Muscle of back (tissue), 11 donors: ENCODE results near the gene LRRC4C. TPM values are rescaled to one million over a fixed set of nuclear protein-coding genes. Genes with fewer than 3 reads are reported as not detected.
"Not testable (repeated sequence)": the region's sequence is repeated elsewhere in the genome, so short reads cannot be mapped to it uniquely, and the experiment has no call there.

Experiments used
- DNase-seq, 3 donors: peaks; one replicate each; pipeline versions ENCODE4 v3.0.0 to v3.0.0-alpha.2; 2013
- polyA plus RNA-seq, 10 donors: library from polyadenylated mRNA; unstranded; fragments of 120-200 nt; gene quantifications; one replicate each; pipeline ENCODE4 v1.2.1, GENCODE V29; 2013; ENCODE audit not compliant: insufficient read length in 10 of 10

The LRRC4C gene
- polyA plus RNA-seq, 10 donors: 1.8 to 5.4 (median 3.4) TPM

DNA sequence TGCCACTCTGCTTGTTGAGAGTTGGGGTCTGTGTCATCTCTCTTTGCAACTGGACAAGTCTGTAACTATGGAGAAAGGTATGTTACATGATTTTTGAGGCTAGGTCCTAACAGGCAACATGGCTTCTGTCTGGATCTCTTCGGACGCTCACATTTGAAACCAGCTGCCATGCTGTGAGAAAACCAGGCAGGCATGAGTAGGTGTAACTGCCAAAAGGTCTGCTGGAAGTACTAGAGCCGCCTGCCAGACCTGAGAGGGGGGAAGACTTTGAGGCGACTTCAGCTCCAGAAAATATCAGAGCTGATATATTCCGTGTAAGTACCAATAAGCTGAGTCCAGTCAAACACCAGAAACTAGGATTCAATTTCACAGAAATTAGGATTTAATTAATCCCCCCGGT lies 579.5 kb downstream of the LRRC4C start:
- no peak for DNase-seq

- no peak for DNase-seq
Measured at GRCh38 chr11:40877981-40878380, 581.5 kb downstream of the LRRC4C start.

DNA sequence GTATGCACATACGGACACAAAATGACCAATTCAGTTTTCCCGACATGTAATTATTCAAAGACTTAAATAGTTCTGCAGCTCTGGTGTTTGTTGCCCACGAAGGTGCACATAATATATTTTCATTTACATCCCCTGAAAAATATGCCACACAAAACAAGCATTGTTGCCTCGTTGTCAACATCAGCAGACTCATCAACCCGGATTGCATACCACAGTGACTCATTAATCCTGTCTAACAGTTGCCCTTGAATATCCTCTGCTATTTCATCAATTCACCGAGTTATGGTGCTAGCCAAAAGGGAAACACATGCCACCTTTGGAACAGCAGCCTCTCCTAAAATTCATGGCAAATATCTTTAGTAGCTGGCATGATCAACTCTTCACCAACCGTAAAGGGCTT lies 582.2 kb downstream of the LRRC4C start:
- no peak for DNase-seq

- peak; percentile 1 to 8 (median 8) for DNase-seq
Measured at GRCh38 chr11:40867991-40868632, 591.3 kb downstream of the LRRC4C start.

DNA sequence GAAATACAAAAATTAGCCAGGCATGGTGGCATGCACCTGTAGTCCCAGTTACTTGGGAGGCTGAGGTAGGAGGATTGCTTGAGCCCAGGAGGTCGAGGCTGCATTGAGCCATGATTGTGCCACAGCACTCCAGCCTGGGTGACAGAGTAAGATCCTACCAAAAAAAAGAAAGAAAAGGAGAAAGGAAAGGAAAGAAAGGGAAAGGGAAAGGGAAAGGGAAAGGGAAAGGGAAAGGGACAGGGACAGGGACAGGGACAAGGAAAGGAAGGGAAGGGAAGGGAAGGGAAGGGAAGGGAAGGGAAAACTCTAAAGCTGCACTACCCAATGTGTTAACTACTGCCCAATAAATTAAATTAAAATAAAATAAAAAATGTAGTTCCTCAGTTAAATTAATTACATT lies 601.7 kb downstream of the LRRC4C start:
- not testable (repeated sequence) for DNase-seq

GRCh38 chr11:40842750-40843339 lies 616.6 kb downstream of the LRRC4C start:
- no peak for DNase-seq

- DNase-seq: no peak
Measured at GRCh38 chr11:40841231-40841630, 618.2 kb downstream of the LRRC4C start.

- no peak for DNase-seq
Measured at GRCh38 chr11:40838181-40838683, 621.2 kb downstream of the LRRC4C start.

DNA sequence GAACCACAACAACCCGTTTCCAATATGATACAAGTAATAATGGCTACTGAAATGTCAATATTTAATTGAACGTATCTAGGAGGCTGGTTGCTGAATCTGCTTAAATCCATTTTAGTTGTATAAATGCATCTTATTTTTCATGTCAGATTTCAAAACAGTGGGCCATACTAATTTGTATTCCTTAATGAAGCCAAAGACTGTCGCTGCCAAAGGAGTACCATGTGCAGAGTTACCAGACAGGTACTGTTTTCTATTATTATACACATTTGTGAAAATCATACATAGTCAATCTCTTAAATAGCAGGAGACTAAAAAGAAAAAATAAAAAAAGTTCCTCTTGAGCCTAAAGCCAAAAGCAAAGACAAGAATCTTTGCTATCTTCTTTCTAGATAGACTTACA lies 632.3 kb downstream of the LRRC4C start:
- no peak for DNase-seq

DNA sequence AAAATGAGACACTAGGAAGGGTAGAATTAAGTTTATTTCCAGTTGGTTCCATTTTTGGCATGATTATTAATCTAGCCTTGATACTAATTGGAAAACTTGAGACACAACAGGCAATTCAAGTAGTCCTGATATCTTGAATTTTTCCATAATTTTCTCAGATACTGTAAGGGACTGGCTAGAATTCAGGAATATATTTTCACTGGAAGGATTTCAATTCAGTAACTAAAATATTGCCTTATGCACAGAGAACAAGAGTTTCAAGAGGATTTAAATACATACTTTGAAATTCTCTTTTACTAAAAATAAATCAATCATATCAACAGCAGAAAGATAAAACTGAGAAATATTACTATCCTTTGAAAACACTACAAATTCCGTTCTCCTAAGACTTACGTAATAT lies 632.9 kb downstream of the LRRC4C start:
- peak; percentile 2 to 23 (median 5) for DNase-seq

DNA sequence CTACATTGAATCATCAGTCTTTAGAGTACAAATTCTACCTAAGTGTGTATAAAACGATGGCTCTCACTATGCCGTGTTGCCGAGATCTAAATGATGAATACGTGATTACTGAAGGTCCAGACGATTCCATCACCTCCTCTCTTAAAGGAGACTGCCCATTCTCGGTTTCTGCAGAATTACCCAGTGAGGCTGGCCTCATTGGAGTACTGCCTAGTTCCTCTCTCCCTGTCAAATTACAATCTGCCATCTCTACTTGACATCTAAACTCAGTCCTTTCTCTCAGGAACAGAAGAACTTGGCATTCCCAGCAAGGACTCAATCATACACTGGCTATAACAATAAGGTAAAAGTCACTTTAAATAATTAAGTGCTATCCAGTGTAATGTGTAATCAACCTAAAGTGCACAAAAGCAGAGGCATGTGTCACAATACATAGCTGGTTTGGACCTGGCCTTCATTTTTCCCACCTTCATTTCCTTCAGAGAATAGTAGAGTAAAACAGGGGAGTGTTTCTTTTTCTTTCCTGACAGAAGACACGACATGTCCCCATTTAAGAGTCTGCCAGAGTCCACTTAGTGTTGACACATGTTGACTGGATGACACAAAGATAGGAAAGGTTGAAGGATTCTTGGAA lies 634.1 kb downstream of the LRRC4C start:
- no peak for DNase-seq

DNA sequence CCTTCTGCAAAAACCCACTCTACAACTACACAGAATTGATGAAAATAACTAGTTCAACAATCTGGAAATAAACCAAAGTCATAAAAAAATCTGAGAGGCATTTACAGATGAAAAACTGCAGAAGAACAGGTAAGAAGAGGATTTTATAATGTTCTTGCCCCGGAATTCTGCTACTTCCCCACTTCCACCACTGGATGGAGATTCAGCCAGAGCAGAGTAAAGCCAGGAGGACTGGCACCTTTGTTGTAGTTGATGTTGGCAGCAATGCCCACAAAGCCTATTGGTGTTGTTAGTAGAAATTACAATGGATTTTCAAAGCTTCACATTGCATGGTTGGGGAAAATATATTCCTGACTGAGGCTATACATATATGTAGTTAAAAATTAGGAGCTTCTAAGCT lies 640.2 kb downstream of the LRRC4C start:
- no peak for DNase-seq

- no peak for DNase-seq
Measured at GRCh38 chr11:40816976-40817375, 642.5 kb downstream of the LRRC4C start.

DNA sequence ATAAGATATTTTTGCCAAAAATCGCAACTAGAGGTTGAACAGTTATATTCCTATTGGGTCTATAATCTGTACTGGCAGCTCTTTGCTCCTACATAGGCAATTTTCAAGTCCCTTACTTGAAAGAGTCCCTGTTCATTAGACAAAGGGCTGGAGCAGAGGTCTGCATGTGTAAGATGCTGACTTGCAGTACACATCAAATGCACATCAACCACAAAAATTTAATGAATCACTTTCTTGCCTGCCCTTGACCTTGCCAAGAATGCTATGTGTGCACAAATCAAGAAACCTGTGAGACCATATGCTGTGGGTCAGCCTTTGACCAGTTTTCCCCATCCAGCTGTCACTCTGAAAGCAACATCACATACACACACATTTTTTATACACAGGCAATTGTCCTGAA lies 661.5 kb downstream of the LRRC4C start:
- DNase-seq: peak in 1 of 3 donors; percentile 1

- DNase-seq: no peak
Measured at GRCh38 chr11:40787224-40787623, 672.2 kb downstream of the LRRC4C start.

DNA sequence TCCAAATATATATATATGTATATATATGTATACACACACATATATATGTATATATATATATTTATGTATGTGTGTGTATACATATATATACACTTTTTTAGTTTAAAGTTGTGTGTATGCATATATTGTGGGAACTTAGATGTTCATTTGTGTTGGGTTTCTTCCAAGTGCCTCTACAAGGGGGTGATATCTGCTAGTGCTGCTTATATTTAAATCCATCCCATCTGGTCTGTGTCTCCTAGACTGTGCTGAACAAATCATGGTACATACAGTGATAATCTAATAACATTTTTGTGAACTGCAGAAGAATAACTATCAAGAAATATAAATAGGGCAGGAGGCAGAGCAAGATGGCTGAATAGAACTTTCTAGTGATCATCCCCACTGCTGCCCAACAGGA lies 696.4 kb downstream of the LRRC4C start:
- no peak for DNase-seq

- DNase-seq: no peak
Measured at GRCh38 chr11:40759341-40759740, 700.1 kb downstream of the LRRC4C start.

DNA sequence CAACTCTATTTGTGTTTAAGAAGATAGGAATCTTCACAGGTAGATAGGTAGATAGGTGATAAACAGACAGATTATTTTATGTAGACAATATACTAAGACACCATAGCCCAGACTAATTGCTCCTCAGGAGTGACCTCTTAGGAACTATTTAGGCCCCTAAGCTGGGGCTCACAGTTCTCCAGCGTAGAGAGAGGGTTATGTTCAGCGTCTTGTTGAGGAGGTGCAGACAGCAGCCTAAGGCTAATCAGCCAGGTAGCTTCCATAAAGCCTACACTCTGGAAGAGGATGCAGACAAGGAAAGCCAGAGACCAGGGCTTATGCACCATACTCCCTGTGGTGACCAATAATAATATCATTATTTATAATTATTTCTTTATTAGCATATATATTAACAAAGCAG lies 705.2 kb downstream of the LRRC4C start:
- DNase-seq: no peak

- no peak for DNase-seq
Measured at GRCh38 chr11:40746282-40746681, 713.2 kb downstream of the LRRC4C start.

- DNase-seq: peak; percentile 7 to 37 (median 18)
Measured at GRCh38 chr11:40732132-40732531, 727.3 kb downstream of the LRRC4C start.

DNA sequence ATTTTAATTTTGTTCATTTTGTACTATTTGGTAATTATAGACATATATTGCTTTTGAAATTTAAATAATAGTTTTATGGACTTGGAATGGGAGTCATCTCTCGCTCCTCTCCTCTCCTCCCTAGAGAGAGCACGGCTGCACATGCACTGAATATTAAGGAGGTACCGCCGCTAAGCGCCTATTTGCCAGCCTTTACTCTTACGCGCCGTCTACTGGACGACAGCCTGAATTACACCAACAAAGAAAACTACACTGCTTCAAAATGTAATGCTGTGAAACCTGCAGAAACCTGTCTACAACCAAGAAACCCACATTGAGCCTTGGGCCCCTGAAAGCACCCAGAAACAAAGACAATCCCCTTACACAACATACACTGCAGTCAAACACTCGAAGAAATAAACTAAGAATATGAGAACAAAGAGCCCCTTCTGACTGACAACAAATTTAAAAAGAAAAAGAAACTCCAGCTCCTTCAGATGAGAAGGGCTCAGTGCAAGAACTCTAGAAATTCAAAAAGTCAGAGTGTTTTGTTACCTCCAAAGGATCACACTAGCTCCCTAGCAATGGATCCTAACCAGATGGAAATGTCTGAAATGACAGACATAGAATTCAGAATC lies 737.2 kb downstream of the LRRC4C start:
- DNase-seq: no peak

GRCh38 chr11:40716344-40717130 lies 742.9 kb downstream of the LRRC4C start:
- DNase-seq: peak; percentile 1 to 55 (median 10)
